Stimulated activated CD4-positive, alpha-beta T cell treated with anti-CD3 and anti-CD28 coated beads, Interleukin-15, amount 100 ng/mL, for 48 hours (primary cell): Measurements from ENCODE around the gene BMAL1.
A peak's percentile ranks its signal among the peaks of the same experiment; 100 is the strongest.
"Not testable (repeated sequence)": the region's sequence is repeated elsewhere in the genome, so short reads cannot be mapped to it uniquely, and the experiment has no call there.

ENCODE experiments used
- DNase-seq, 2 donors: peaks; one replicate each; pipeline ENCODE4 v3.0.0-alpha.2; 2020; ENCODE audit warnings: low read depth in 2 of 2

Gene BMAL1

DNA sequence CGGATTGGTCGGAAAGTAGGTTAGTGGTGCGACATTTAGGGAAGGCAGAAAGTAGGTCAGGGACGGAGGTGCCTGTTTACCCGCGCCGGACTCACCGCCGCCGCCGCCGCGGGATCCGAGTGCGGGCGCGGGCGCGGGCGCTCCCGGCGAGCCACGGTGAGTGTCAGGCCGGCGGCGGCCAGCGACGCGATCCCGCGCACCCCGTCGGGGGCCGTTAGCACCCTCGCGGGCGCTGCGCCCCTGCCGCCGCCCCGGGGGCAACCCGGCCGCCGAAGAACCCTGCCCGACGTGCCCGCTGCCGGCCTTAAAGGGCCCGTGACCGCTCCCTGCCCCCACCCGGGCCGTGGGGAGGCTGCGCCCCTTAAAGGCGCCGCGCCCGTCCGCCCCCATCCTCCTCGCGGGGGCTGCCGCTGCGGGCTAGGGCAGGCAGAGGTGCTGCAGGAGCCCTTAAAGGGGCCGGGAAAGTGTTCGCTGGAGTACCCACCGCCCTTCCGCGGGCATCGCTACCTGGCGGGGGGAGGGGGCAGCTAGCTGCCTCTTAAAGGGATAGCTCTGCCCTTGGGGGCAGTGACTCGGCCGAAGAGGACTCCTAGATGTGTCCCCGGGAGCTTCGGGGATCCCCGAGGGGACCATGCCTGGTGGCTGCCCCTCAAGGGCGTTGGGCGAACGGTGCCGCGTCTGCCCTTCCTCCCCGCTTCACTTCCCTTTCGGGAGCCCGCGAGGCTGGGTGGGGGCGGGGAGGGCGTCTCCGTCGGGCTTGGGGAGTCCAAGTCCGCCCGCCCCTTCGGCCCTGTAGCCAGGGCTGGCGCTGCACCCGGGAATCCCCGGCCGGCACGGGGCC lies at the start of gene BMAL1:
Gene BMAL1 (plus strand): TSS at position 23 of the 841 bp plus-strand sequence. CDS start 76,519 bp downstream, outside the sequence.
- DNase-seq: peak in 1 of 2 donors; percentile 43

DNA sequence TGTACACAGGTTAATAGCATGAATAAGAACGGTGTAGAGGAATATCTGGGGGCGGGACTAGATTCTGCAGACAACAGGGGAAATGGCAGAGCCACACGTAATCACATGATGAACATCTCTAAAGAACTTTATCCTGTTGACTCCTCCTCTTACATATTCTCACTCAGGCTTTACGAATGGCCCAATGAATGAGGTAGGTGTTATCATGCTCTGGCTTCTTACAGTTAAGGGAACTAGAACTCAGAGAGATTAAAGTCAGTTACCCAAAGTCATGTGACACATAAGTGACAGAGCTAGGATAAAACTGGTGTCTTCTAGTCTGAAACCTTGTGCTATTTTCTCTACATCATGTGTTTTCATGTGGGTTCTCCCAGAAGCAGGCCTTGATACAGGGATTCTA lies 49.0 kb upstream of the BMAL1 start:
- no peak for DNase-seq

DNA sequence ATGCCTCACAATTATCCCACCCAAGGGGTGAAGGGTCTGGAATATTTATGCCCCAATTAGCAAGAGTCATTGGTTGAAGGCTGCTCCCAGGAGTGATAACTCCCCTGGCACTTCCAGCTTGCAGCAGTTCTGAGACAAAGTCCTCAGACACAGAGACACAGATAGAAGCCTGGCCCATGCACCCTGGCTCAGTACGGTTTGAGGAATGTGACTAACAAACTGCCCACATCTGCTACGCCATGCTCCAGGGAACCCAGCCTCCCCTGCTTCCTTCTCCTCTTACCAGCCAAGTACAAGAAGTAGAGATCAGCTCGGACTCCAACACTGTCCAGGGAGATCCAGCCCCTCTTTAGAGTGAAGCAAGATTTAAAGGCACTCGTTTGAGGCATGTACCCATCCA lies 48.5 kb upstream of the BMAL1 start:
- DNase-seq: no peak

DNA sequence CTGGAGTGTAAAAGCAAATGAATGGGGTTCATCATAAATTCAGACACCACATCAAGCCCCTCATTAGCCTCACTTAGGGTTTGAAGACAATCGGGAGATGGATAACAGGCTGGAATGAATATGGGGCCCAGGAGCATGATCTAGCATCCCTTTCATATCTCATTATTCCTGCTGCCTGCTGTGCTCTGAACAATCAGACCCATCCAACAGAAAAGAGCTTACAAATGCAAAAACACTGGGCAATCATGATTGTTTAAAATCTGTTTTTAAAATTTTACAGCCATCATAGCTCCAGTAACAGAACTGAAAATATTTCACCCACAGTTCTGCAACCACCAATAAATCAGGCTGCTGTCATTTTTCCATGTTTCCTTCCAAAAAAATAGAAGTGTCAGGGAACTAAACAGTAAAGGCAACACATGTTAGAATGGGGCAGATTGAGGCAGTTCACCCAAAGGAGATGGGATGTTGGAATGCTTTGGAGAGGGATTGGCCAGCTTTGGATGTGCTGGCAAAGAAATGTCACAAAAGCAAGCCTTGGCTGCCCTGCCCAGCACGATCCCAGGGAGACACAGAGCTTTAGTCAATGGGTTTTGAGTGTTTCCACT lies 47.8 kb upstream of the BMAL1 start:
- no peak for DNase-seq

DNA sequence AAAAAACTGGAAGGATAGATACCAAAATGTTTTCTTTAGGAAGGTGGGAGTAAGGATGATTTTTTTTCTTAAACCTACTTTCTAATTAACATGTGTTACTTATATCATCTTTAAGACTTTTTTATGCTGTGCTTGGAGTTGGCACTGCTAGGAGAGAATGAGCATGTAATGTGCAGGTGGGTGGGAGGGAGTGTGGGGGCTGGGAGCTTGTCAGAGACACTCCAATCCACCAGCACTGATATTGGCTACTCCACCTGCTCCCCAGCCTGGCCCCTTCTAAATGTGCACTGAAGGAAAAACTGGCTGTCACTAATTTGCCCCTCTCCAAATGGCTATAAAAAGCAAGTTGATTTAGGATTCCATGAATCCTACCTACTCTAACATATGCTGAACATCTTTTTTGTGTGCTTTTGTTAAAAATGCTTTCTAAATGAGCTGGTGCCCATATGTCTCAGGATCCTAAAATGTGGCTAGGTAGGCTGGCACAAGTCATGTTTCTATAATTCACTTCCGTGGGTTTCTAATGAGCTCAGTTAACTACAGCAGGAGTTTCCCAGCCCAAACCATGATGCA lies 44.3 kb upstream of the BMAL1 start:
- no peak for DNase-seq

DNA sequence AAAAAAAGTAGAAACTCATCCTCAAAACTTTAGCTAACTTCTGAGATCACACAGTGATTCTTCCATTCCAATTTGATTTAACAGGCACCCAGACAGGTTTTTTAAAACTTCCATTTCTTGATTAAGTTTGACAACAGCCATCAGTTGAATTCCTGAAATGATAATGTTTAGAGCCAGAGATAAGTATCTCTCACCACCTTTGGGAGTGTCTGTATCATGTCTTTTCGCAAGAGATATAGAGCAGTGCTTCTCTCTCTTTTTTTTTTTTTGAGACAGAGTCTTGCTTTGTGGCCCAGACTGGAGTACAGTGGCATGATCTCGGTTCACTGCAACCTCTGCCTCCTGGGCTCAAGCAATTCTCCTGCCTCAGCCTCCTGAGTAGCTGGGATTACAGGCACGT lies 41.7 kb upstream of the BMAL1 start:
- no peak for DNase-seq

DNA sequence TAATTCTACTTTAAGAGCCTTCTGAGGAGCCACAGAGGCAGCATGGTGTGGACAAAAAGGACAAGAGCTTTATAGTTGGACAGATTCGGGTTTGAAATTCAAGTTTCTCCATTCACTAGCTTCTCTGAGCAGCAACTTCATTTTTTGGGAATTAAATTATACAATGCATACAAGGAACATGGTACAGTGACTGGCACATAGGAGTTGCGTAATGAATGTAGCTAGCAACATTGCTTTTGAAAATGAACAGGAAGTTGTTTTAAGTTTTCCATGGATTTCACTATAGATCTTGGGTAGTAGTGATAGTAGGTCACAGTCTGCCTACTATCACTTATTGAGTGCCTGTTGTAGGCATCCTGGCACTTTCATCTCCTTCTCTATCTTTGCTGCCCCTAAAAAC lies 41.0 kb upstream of the BMAL1 start:
- no peak for DNase-seq

DNA sequence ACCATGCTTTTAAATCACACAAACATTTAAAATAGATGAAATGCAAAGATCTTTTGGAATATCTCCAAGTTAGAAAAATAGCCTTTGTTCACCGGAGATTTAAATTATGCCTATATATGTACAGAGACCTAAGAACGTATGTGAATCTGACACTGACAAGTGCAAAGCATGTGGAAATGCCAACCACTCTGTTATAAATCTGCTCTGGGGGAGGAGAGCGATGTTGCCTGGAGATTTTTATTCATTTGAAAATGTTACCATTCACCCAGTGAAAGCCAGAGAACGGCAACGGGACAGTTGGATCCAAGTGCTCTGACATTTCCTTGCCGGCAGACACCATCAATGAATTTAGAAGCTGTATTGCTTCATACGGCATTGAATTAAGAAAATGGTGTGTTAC lies 39.8 kb upstream of the BMAL1 start:
- DNase-seq: no peak

DNA sequence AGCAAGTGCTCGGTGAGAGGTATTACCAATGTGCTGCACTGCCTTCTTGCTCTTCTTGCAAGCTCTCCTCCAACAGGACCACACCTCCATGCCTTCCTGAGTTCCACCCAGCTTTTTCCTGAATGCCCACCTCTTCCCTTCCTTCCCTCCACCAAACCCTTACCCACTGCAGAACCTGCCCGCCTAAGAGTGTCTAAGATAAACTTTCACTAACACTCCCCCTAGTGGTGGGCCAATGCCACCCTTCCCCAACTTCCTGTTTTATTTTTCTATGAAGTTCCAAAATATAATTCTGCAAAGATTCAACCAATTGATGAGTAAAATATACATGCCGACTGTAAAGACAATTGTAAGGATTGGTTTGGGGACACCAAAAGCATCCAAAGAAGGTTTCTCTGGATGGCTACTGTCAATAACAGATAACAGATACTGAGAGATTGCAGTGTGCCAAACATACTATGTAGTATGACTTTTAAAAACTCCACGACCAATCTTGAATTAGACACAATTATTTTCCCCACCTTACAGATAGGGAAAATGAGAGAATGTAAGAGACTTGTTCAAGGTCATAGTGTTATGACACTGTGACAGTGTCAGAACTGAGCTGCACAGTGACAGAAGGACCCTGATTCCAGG lies 38.6 kb upstream of the BMAL1 start:
- DNase-seq: peak in 1 of 2 donors; percentile 37

DNA sequence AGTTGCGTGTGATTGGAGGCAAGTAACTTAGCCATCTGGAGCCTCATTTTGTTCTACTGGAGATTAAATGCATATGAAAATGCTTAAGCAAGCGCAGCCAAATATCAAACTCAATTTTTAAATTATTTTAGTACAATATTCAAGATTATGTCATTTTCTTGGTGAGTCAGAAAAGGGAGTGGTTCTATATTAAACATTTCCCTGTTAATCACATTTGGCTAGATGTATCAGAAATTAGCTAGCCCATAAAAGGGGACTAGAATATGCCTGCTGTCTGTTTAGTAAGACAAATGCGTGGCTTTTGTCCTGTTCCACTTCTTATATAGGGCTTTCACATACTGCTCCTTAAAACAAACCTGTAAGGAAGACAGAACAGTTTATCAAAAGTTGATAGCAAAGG lies 35.0 kb upstream of the BMAL1 start:
- no peak for DNase-seq

DNA sequence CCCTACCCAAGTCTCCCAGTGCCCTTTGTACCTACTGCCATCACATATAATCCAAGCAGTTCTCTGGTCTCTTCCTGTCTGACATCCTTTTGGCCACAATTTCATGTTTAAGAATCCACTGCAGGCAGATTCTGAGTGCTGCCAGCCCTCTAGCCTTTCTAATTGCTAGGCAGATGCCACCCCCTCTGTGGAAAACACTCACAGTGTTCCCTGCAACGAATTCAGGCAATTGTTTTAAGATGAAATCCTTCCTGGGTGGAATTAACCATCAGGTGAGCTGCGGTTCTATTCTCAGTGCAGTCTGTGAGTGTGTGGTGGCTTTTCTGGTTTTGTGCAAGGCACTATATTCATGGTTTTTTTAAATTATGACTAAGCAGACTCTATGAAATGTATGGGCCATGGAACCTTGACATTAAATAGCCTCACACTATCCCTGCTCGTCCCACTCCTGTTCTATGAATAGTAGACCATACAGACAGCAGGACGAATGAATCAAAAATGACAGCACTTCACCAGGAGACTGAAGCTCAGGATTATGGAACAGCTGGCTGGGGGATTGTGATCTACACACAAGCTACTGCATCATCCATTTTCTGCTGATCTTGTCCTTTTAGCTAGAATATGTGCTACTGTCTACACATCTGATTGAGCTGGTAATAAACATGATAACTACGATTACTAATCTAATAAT lies 29.8 kb upstream of the BMAL1 start:
- DNase-seq: no peak

DNA sequence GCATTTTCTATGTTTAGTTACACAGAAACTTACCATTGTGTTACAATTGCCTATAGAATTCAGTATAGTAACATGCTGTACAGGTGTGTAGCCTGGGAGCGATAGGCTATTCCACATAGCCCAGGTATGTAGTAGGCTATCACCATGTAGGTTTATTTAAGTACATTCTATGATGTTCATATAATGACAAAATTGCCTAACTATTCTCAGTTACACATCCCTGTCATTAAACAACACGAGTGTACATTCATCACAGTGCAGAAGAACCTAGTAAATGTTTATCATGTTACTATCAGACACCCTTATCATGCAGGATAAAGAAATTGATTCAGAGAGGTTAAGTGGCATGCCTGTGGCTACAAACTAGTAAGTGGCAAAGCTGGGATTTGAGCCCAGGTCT lies 28.4 kb upstream of the BMAL1 start:
- no peak for DNase-seq

DNA sequence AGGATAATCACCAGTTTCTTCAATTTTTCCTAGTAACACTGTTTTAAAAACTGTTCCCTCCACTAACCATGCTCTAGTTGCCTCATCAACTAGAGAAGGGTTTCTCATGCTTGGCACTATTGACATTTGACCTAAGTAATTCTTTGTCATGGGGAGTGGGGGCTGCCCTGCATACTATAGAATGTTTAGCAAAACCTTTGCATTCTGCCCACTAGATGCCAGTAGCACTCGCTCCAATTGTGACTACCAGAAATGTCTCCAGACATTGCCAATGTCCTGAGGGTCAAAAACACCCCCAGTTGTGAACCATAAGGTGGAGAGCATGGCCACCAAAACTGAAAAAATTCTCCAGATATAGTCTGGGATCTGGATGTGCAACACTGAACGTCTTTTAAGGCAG lies 27.6 kb upstream of the BMAL1 start:
- DNase-seq: no peak

DNA sequence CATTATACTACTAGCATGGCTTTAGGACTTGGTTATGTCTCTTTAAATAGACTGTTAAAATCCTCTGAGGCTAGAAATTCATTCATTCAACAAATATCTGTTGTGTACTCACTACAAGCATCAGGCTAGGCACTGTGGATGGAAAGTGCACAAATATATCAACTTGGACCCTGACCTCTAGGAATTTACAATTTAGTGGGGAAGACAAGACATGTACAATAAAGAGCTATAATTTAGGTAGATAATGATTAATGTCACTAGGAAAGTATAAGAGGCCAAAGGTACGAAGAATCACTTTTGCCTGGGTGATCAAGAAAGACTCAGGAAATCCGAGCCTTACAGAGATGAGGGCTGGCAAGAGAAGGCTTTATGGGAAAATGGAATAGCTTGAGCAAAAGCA lies 25.6 kb upstream of the BMAL1 start:
- DNase-seq: no peak

DNA sequence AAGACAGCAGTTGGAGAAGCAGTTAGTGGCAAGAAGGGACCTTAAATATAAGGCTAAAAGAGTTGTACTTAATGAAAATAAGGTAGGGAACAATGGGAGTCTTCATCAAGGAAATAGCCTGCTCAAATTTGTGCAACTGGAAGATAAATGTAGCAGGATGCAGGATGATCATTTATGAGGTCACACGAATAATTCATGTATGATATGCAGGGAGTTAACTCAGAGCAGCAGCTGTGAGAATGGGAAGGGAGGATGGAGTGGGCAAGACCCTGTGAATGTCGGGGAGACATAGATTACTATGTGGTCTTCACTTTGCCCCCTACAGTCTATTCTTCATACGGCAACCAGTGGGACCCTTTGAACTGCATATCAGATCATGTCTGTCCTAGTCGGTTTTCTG lies 25.2 kb upstream of the BMAL1 start:
- DNase-seq: no peak

DNA sequence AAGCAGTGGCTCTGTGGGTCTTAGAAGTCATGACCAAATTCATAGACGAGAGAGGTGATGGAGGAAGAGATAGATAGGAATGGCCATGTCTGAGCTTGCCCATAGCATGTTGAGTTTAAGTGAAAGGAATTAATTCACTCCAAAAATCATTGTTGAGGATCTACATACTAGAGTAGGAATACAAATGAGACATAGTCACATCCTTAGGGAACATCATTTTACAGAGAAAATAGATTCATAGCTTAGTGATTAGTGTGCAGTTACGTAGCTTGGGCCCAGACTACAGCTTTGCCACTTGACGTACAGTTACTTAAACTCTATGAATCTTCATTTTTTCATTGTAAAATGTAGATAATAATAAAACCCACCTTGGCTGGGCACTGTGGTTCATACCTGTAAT lies 21.4 kb upstream of the BMAL1 start:
- DNase-seq: no peak

DNA sequence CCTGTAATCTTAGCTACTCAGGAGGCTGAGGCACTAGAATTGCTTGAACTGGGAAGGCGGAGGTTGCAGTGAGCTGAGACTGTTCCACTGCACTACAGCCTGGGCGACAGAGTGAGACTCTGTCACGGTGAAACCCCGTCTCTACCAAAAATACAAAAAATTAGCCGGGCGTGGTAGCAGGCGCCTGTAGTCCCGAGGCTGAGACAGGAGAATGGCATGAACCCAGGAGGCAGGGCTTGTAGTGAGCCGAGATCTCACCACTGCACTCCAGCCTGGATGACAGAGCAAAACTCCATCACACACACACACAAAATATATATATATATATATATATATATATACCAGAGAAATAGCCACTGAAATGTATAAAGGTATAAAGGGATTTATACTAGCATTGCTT lies 19.5 kb upstream of the BMAL1 start:
- not testable (repeated sequence) for DNase-seq

DNA sequence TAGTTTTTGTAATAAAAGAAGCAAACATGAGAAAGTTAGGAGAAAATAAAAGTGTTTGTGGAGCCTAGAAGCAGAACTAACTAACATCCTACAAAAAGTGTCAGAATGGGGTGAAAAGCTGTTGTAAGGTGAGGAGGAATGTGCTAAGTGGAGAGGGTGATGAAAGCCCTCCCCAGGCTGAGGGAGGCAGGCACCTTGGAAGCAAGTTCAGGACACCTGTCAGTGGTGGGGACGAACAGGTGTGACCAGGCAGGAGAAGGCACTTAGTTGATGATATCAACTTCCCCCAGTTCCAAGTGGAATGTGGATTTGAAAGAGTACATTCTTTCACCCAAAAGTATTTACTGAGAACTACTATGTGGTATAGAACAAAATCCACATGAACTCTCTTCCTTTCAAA lies 18.7 kb upstream of the BMAL1 start:
- no peak for DNase-seq

DNA sequence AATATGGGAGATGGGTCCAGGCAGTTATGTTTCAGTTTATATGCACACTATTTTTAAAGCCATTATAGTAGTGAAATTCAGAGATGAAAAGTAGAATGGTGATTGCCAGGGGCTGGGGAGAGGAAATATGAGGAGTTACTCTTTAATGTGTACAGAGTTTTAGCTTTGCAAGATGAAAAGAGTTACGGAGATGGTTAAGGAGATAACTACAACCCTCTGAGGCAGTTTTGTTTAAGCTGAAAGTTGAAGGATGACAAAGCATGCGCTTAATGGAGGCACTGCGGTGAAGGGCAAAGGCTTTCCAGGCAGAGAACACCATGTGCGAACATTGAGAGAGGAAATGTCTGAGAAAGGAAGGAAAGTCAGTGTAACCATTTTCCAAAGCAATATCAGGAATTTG lies 18.2 kb upstream of the BMAL1 start:
- no peak for DNase-seq

DNA sequence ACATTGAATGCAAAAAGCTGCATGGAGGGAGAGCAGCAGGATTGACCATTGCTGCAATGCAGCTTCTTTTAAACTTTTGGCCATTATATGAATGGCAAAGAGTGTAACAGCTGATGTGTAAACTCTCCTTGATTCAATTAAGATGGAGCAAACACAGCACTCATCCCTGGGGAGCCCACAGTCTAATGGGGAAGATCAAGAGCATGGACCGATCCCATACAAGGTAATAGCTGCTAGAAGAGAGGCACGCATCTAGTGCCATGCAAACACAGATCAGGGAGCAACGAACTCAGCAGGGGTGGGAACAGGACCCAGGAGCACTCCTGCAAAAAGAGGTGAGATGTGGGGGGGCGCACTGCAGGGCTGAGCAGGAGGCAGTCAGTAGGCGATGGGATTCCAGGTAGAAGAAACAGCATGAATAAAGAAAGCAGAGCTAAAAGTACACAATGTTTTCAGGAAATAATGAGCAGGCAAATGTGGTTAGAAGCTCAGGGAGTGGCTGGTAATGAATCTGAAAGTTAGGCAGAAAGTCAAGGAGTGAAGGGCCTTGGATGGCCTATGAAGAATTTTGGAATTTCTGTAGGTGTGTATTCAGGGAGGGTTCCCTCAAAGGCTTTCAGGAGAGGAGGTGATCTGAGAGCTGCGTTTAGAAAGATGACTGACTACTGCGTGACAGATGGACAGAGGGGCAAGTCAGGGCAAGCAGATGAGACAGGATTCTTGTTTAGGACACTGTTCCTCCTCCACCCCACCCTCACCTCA lies 17.2 kb upstream of the BMAL1 start:
- DNase-seq: no peak

DNA sequence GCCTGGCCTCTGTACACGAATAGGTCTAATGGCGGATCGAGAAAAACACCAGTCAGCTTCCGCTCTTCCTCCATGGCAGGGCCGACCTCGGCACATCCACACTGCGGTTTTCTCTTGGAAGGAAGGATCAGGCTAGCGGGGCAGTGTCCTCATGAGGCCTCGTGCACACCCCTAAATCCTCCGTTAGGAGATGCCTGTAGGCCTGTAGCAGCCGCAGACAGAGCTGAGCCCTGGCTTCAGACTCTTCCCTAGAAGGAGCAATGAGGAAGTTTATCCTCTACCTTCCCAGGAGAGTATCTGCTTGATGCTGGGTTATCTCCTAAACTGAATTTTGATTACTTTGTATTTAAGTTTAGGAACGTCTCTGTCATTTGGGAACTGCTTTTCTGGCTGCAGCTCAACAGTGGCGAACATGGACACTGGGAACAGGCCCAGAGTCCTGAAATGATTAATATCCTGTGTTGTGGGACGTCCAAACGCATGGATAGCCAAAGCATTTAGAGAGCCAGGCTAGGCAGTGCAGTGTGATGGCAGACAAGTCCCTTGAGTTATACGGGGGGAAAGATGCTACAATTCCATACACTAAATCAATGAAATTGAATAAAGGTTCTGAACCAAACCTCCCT lies 16.5 kb upstream of the BMAL1 start:
- no peak for DNase-seq
